IPS DF 4.7 (cell line): ENCODE results near the gene GABBR1.
"Not testable (repeated sequence)": the region's sequence is repeated elsewhere in the genome, so short reads cannot be mapped to it uniquely, and the experiment has no call there.

Experiments used
- DNase-seq: peaks from one replicate; pipeline ENCODE4 v3.0.0-alpha.2; 2013; ENCODE audit warnings: low spot score; ENCODE audit errors: extremely low read depth

Gene GABBR1

DNA sequence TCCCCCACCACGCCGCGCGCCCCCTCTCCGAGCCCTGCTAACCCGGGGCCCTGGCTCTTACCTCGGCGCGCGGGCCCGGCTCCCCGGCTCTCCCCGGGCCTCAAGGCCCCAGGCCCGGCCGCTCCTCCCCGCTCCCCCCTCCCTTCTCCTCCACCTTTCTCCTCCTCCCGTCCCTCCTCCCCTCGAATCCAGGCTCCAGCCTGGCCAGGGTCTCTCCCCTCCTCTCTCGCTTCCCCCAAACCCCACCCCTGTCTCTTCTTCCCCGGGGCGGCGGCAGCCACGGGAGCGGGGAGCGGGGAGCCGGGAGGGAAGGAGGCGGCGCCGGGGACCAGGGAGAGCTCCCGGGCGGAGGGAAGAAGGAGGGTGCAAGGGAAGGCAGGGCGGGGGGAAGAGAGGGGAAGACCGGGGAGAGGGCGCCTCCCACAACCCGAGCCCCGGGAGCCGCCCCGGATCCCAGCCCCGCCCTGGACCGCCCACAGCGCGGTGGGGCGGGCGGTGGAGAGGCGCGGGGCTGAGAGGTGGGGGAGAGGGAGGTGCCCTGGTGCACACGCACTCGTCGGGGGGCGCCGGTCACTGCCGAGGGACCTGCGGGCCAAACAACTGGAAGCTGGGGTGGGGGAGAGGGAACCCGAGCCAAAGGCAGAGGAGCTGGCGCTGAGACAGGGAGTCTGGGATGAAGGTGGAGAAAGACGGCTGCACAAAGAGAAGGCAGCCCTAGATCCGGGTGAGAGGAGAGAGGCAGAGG lies at the start of gene GABBR1:
Gene GABBR1, minus strand, starts transcription at position 395 of the 745 bp plus-strand sequence. CDS start 798 bp downstream, outside the sequence.
- DNase-seq: no peak

DNA sequence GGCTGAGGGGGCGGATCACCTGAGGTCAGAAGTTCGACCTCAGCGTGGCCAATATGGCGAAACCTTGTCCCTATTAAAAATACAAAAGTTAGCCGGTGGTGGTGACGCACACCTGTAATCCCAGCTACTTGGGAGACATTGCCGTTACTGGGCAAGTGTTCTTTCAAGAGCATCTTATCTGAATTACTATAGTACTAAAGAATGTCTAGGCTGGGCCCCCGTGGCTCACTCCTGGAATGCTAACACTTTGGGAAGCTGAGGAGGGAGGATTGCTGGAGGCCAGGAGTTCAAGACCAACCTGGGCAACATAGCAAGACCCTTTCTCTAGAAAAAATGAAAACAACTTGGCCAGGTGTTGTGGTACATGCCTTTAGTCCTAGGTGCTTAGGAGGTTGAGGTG lies 48.8 kb upstream of the GABBR1 start:
- DNase-seq: no peak

DNA sequence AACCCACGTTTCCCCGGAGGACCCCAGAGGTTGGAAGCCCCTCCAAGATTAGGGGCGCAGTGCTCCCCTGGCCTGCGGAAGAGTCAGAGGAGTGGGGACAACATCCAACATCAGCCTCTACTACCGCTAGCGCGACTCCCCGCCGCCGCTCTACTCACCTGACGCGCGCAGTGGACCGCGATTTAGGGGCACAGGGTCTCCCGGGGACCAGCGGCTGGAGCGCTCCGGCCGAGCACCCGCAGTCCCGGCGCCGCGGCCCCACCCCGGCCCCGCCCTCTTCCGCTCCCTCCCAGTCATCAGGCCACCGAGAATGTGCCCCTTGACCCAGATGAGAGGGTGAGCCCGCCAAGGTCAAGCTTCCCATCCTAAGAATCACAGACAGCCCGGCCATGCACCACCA lies 47.9 kb upstream of the GABBR1 start, which contains the start of gene ZFP57:
Gene ZFP57, minus strand, starts transcription at position 249 of the 400 bp plus-strand sequence. CDS start 4,149 bp downstream, outside the sequence.
- no peak for DNase-seq

DNA sequence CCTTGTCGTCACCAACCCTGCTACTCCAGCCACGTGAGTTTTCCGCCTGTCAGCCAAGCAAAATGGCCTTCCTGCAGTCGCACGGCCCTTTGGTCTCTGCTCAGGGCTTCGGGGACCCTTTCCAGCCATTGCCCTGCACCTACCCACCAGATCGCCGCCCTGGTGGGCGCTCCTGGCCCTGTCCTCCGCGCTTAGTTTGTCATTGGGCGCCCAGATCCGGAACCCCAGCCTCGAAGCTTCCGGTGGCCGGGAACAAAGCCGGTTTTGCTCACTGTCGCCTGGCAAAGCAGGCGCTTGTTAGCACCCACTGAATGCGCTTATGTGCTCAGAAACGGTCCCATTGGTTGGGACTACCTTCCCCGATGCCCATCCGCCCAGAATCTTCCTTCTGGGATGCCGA lies 47.4 kb upstream of the GABBR1 start:
- DNase-seq: no peak

DNA sequence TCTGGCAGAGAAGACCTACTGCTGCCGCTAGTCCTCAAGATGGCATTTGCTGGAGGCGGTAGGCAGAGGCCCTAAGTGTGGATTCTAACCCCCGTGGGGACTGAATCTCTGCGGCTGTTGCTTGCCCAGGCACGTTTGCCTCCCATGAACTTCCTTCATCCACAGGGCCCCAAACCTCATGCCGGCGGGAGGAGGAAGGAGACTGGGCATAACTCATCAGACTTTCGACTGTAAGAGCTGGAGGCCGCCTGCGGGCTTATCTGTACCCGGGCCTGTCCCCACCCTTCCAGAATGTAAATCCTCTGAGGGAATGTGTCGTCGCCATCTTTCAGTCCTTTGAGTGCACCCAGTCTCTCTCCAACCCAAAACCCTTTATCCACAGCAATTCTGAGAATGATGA lies 47.0 kb upstream of the GABBR1 start:
- DNase-seq: no peak

DNA sequence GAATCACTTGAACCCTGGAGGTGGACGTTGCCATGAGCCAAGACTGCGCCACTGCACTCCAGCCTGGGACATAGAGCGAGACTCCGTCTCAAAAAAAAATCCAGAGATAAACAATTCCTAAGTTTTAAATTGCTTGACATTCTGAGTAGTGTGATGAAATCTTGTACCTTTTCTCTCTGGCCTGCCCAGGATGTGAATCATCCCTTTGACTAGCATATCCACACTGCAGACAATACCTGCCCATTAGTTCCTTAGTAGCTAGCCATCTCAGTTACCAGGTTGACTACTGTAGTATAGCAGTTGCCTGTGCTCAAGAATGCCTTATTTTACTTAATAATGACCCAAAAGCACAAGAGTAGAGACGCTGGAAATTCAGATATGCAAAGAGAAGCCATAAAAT lies 45.1 kb upstream of the GABBR1 start:
- no peak for DNase-seq

DNA sequence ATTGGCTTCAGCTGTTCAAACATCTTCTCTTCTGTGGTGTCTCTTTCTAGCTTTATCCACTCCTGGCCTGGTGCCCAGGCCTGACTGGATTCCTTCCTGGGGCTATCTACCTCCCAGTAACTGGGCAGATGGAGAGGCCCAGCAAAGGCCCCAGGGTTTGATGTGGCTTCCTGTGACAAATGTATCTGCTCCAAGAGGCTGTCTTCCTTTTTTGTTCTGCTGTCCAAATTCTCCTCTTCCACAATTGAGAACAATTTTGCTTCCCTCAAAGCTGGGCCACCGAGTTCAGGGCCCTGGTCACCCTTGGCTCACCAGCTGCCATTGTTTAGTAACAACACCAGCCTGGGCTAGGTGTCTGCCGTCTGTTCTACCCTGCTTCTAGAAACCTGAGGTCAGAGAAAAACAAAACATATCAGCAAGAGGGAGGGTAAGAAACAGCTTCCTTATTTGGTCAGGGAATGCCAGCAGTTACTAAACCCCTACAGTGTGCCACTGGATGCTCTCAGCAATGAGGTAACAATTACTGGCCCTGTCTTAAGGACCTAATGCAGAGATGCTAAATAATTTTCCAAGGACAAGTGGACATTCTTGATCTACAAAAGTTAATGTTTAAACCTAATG lies 44.1 kb upstream of the GABBR1 start:
- DNase-seq: no peak

DNA sequence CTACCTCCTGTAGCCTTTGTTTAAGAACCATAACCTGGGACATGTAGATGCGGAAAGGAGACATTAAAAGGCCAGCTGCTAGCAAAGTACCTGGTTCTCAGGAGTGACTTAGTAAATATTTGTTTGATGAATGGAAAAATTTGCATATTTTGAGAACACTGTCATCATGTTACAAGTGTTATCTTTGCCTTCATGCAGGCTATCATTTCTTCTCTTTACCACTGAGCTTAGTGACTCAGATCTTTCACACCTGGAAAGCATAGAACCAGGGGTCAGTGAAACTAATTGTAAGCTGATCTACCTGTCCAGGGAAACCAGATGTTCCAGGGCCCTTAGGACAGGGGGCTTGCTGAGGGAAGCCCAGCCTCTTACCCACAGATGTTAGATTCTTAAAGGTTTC lies 42.6 kb upstream of the GABBR1 start:
- no peak for DNase-seq

DNA sequence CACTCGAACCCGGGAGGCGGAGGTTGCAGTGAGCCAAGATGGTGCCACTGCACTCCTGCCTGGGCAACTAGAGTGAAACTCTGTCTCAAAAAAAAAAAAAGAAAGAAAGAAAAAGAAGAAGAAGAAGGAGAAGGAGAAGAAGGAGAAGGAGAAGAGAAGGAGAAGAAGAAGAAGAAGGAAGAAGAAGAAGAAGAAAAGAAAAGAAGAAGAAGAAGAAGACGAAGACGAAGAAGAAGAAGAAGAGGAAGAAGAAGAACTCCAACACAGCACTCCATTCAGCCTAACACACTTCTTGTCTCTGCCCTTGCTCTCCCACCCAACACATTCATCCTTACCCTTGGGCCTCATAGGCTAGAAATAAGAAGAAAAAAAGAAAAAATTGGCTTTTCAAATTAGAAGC lies 41.0 kb upstream of the GABBR1 start:
- DNase-seq: no peak

DNA sequence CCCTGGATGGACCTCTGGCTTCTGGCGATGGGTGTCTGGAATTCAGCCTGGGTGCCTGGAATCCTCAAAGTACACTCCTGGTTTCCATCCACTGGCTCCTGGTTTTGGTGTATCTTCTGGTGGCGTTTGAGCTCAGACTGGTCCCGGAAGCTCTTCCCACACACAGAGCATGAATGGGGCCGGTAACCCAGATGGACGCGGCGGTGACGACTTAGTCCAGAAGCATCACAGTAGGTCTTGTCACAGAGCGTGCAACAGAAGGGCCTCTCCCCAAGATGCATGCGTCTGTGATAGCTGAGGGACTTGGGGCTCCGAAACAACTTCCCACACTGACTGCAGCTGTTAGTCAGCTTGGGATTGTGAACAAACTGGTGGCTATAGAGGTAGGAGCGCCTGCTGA lies 40.2 kb upstream of the GABBR1 start:
- no peak for DNase-seq

DNA sequence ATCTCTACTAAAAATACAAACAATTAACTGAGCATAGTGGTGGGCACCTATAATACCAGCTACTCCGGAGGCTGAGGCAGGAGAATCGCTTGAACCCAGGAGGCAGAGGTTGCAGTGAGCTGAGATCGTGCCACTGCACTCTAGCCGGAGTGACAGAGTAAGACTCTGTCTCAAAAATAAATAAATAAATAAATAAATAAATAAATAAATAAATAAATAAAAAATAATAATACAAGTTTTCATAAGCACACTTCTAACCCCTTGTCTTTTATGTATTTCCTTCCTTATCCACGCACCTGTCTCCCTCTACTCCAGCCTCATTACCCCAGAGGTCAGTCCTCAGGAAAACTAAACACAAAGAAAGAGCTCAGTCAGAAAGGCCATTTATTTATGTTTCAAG lies 39.1 kb upstream of the GABBR1 start:
- DNase-seq: not testable (repeated sequence)

DNA sequence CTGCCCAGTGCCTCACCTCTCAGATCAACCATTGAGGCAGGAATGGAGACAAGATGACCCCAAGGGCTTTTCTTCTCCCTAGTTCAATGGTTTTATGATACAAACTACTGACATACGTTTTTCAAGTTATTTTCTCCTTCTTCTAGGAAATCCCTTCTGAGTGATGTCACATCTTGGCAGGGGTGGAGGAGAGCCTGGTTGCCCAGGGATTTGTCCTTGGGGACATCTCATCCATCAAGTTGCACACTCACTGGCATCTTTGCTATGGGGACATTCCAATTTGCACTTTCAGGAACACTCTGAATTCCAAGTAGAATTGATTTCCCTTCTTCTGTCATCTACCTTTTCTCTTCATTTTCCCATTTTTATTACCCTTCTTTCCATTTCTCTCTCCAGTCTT lies 38.0 kb upstream of the GABBR1 start:
- DNase-seq: no peak

DNA sequence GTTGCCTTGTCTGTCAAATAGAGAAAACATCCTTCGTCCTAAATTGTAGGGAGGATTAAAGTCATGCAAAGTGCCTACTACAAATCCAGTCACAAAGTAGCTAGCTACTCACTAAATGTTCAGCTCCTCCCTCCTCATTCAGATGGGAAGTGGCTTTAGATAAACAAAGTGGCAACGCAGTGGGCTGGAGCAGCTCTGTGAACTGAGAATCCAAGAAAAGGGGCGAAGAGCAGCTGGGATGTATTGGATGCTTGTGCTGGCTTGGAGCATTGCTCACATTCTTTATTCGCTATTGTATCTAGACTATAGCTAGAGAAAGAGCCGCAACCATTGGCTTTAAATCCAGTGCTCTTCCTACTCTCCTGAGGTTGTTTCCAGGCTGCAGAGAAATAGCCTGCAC lies 34.2 kb upstream of the GABBR1 start:
- no peak for DNase-seq

DNA sequence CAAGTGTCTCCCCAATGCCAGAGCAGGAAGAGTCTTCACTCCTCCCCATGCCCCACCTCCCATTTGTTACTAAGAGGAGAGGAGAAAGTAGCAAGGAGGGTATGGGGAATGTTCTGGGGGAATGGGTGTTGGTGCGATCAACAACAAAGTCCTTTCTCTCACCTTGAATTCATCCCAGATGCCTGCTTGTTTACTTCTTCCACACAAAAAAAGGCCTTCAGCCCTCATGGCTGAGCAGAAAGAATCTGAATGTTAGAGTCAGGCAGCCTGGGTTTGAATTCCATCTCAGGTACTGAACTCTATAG lies 33.8 kb upstream of the GABBR1 start:
- no peak for DNase-seq

DNA sequence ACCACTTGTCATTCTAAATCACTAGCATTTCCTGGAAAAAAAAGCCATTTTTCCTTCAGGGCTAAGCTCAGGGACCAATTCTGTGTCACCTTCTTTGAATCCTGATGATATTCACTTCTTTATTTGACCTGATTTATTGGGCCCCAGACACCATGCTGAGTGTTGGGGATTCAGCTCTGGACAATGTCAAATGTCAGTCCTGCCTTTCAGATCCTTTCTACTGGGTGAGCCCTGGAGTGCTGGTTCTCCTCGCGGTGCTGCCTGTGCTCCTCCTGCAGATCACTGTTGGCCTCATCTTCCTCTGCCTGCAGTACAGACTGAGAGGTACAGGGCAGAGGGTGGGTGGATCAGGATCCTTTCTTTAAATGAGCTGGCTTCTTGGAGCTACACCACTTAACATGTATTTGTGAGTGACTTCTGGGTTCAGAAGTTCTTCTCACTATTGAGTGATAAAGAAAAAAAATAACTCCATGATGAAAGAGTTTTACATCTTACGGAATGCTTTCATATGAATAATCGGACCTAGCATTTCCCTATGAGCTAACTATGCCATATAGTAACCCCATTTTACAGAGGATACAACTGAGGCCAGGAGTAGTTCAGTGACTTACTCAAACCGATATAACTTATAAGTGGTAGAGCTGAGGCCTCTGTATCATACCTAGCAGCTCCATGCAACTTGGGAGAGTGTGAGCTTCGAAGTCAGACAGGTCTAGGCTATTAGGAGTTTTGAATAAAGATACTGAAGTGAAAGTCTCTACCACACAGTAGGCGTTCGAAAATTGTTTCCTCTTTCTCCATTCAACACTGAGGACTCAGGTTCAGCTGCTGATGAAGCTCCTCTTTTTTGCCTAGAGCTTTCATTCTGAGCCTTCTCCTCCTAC lies 33.2 kb upstream of the GABBR1 start:
- DNase-seq: no peak

DNA sequence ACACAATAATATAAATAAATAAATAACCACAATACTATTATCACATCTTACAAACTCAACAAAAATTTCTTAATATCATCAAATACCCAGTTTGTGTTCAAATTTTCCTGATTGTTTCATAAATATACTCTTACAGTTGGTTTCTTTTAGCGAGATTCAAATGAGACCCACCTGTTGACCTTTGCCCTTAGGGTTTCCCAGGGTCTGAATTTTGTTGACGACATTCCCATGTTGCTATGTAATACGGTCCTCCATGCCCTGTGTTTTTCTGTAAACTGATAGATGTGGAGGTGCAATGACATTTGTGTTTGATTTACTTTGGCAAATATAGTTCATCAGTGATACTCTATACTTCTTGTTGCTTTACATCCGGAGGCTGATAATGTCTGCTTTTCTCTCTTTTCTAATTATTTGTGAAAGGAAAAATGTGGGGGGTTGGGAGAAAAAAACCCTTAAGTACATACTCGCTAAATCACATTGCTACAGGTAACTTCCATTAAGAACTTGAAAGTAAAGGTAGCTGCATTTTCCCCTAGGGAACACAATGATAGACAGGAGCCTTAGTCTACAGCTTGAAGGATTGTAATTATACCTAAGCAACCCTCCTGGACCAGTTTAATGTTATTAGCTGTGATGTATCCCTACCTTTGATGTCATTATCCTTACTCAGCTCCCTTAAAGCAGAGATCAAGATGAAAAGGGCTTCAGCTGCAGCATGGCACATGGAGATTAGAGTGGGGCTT lies 30.5 kb upstream of the GABBR1 start:
- no peak for DNase-seq

DNA sequence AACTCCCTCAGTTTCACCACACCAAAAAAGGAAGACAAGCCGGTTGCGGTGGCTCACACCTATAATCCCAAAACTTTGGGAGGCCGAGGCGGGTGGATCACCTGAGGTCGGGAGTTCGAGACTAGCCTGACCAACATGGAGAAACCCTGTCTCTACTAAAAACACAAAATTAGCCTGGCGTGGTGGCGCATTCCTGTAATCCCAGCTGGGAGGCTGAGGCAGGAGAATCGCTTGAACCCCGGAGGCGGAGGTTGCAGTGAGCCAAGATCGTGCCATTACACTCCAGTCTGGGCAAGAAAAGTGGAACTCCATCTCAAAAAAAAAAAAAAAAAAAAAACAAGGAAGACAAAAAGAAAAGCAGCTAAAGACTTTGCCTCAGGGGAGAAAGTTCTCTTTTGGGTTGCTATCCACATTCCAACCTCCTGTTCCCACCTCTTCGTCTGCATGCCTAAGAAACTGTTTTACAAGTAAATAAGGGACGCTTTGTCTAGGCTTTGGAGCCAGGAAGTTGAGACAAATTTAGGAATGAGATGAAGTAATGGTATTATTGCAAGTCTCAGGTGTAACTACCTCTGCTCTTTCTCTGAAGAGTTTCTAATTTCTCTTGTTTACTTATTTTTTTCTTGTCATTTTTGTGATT lies 28.6 kb upstream of the GABBR1 start:
- DNase-seq: not testable (repeated sequence)

DNA sequence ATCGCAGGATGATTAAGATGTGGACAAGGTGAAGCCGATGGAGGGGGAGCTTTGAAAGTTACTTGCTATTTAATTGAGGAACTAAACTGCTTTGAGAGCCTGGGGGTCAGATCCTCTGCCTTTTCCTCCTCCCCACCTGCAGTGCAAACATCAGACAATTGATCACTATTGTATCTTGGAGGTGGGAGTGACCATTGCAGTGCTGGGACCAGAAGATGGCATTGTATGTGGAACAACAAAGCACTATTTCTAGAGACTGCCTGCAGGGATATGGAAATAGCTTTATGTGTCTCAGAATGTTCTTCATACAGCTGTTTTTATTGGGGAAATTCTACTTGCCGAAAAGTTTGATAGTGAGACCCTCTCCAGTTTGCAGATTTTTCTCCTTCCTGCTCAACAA lies 28.1 kb upstream of the GABBR1 start:
- no peak for DNase-seq

DNA sequence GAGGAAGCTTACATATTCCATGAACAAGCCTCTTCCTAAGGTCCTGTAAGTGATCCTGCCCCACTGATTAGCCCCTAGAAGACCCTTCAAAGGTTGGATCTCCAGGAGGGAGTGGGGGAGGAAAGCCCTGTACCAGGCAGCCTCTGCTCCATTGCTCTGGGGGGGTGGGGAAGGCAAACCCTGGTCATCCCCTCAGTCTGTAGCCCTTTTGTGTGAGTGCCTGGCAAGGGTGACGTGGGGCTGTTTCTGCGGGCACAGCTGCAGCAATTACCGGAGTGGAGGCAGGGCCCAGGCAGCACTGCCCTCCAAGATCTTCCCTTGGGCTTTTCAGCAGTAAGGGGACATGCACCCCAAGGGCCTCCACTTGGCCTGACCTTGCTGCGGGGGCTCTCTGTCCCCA lies 23.8 kb upstream of the GABBR1 start, which contains the start of gene MOG:
Gene MOG, plus strand, starts transcription at position 295 of the 400 bp plus-strand sequence. CDS start 118 bp downstream, outside the sequence.
- DNase-seq: no peak

DNA sequence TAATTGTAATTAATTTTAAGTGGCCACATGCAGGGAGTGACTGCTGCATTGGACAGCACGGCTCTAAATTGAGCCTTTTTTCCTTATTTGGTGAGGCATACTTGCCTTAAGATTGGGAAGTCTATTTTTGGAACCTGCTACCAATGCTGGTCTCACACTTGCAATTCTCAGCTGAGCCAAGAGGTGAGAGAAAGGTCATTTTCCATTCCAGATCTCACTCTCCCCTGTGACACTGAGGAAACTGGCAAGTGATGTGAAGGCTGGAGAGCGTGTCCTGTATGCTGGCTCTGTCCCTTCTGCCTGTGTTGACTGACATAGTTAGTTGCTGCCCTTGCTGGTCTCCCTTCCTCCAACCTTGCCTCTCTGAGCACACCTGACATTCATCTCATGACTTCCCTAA lies 23.2 kb upstream of the GABBR1 start:
- no peak for DNase-seq

DNA sequence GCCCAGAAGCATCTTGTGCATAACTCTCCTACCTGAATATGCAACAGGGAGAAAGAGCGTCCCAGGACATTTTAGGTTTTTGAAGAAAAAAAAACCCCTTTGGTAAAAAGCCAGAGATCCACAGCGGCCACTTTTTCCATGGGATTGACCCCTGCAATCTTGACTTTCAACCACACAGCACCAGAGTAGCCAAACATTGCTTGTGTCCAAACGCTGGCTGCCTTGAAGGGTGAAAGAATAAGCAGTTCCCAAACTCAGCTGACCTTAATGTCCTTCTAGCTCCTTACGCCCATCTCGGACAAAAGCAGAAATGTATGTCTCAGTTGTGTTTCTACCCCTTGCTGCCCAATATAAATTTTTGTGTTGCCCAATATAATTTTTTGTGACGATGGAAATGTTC lies 22.7 kb upstream of the GABBR1 start:
- DNase-seq: no peak
